Endothelial cell of umbilical vein (primary cell): ENCODE measurements around the gene NOP9. TPM values are rescaled to one million over a fixed set of nuclear protein-coding genes. Genes with fewer than 3 reads are reported as not detected.

Experiments
- BruUV-seq: library from RNA; stranded (reverse); fragments of 400-500 nt; replicated peaks from 2 replicates; lab custom pipeline; 2021; lab: Mats Ljungman, UMichigan
- CTCF ChIA-PET: fragments of 300-600, 350-600 bp; sonication (Branson Sonifier 250); formaldehyde crosslinking; loops from one replicate; lab custom pipeline; 2021; ENCODE audit warnings: antibody characterized with exemption, inconsistent platforms; lab: Charles Lee
- POLR2A ChIA-PET: fragments of 300-600, 350-600 bp; sonication (Branson Sonifier 250); formaldehyde crosslinking; loops from one replicate; lab custom pipeline; 2021; ENCODE audit warnings: antibody characterized with exemption, inconsistent platforms; lab: Charles Lee
- DNase-seq: peaks from one replicate; pipeline ENCODE4 v3.0.0-alpha.2; 2011; ENCODE audit warnings: low read depth, low spot score
- FAIRE-seq: peaks from 2 replicates; lab custom pipeline; 2011; peaks lifted over from hg19 to GRCh38; lab: Jason Lieb, UNC
- H2AFZ ChIP-seq: 2 replicates; pipeline ENCODE4 v1.6.0; 2012; ENCODE audit warnings: low read depth, low read length, control low read depth, inconsistent platforms
- H3K27ac ChIP-seq: 2 replicates; pipeline ENCODE4 v1.5.1; 2011; ENCODE audit warnings: low read depth, mild to moderate bottlenecking, control low read depth, low read length, moderate library complexity; ENCODE audit not compliant: insufficient read depth
- H3K27me3 ChIP-seq, 2 experiments: 2 replicates each; pipeline versions ENCODE4 v1.6.0 to v1.6.1; 2011; ENCODE audit warnings: low read length in 2 of 2, mixed read lengths in 1 of 2; ENCODE audit not compliant: control insufficient read depth in 2 of 2, insufficient read depth in 2 of 2
- H3K36me3 ChIP-seq, 2 experiments: 2 replicates in 1 of 2; 3 replicates in 1 of 2; pipeline ENCODE4 v1.5.1; 2011; ENCODE audit warnings: low read length in 2 of 2, mild to moderate bottlenecking in 1 of 2, moderate library complexity in 1 of 2; ENCODE audit not compliant: control insufficient read depth in 2 of 2, insufficient read depth in 2 of 2; ENCODE audit errors: extremely low read depth in 1 of 2
- H3K4me1 ChIP-seq: 3 replicates; pipeline ENCODE4 v1.5.1; 2011; ENCODE audit warnings: mild to moderate bottlenecking, low read length; ENCODE audit not compliant: control insufficient read depth, insufficient read depth; ENCODE audit errors: extremely low read depth
- H3K4me2 ChIP-seq: 2 replicates; pipeline ENCODE4 v1.6.1; 2011; ENCODE audit warnings: low read length, control low read depth, mixed read lengths; ENCODE audit not compliant: insufficient read depth
- H3K4me3 ChIP-seq, 3 experiments: fragments of 200-600 bp in 1 of 3; sonication (generic), shearing (Covaris generic) in 1 of 3; replicated peaks in 1 of 3; 2 replicates each; pipeline ENCODE4 v1.5.1; 2011 to 2016; ENCODE audit warnings: control low read depth in 3 of 3, low read length in 3 of 3, mild to moderate bottlenecking in 2 of 3, inconsistent platforms in 1 of 3, low read depth in 1 of 3, moderate library complexity in 1 of 3; ENCODE audit not compliant: insufficient read depth in 1 of 3
- H3K79me2 ChIP-seq: 2 replicates; pipeline ENCODE4 v1.6.0; 2012; ENCODE audit warnings: low read length, inconsistent platforms; ENCODE audit not compliant: control insufficient read depth, insufficient read depth
- H3K9ac ChIP-seq: replicated peaks from 2 replicates; pipeline ENCODE3; 2011; ENCODE audit warnings: low read length, control low read depth; ENCODE audit not compliant: insufficient read depth; ENCODE audit errors: extremely low read depth
- H3K9me1 ChIP-seq: replicated peaks from 3 replicates; pipeline ENCODE4 v1.6.0; 2011; ENCODE audit warnings: mild to moderate bottlenecking, low read length; ENCODE audit not compliant: control insufficient read depth, insufficient read depth; ENCODE audit errors: extremely low read depth
- H3K9me3 ChIP-seq: replicated peaks from 2 replicates; pipeline ENCODE4 v1.5.1; 2012; ENCODE audit warnings: low read length, inconsistent platforms; ENCODE audit not compliant: control insufficient read depth, insufficient read depth
- H4K20me1 ChIP-seq: replicated peaks from 2 replicates; pipeline ENCODE3; 2011; ENCODE audit warnings: mild to moderate bottlenecking, low read length; ENCODE audit not compliant: control insufficient read depth, insufficient read depth; ENCODE audit errors: extremely low read depth
- CTCF ChIP-seq, 2 donors: IDR thresholded peaks; 1 replicate in 1 of 2; 2 replicates in 1 of 2; pipeline ENCODE4 v1.5.1; 2011; ENCODE audit warnings: low read length in 2 of 2, mild to moderate bottlenecking in 2 of 2, moderate library complexity in 2 of 2, control low read depth in 1 of 2, inconsistent platforms in 1 of 2, low read depth in 1 of 2; ENCODE audit not compliant: insufficient read depth in 1 of 2; ENCODE audit errors: extremely low read depth in 1 of 2
- EZH2 ChIP-seq: IDR thresholded peaks from 2 replicates; pipeline ENCODE4 v1.6.1; 2012; ENCODE audit warnings: borderline replicate concordance, low read depth, mild to moderate bottlenecking, moderate library complexity, low read length, inconsistent platforms; ENCODE audit not compliant: severe bottlenecking
- FOS ChIP-seq: IDR thresholded peaks from 2 replicates; pipeline ENCODE4 v1.6.1; 2011; ENCODE audit warnings: mild to moderate bottlenecking, low read length, moderate library complexity, borderline replicate concordance; ENCODE audit not compliant: insufficient read depth
- GATA2 ChIP-seq: IDR thresholded peaks from 2 replicates; pipeline ENCODE4 v1.7.0; 2011; ENCODE audit warnings: low read depth, mild to moderate bottlenecking, moderate library complexity, mixed read lengths, low read length; ENCODE audit not compliant: insufficient read length, insufficient read depth
- JUN ChIP-seq: IDR thresholded peaks from 2 replicates; pipeline ENCODE4 v1.6.1; 2011; ENCODE audit warnings: borderline replicate concordance, low read depth; ENCODE audit not compliant: insufficient read length, insufficient read depth
- MAX ChIP-seq: IDR thresholded peaks from 2 replicates; pipeline ENCODE4 v1.6.1; 2011; ENCODE audit not compliant: insufficient read depth, insufficient read length
- MYC ChIP-seq: IDR thresholded peaks from one replicate; pipeline ENCODE4 v1.6.1; 2011; ENCODE audit warnings: mild to moderate bottlenecking, low read depth, low read length
- POLR2A ChIP-seq: IDR thresholded peaks from 2 replicates; pipeline ENCODE4 v1.6.1; 2012; ENCODE audit warnings: low read depth, mild to moderate bottlenecking, control low read depth, low read length
- POLR2AphosphoS5 ChIP-seq: IDR thresholded peaks from 2 replicates; pipeline ENCODE4 v1.6.1; 2012; ENCODE audit warnings: low read depth, mild to moderate bottlenecking, control low read depth, low read length, moderate library complexity; ENCODE audit not compliant: insufficient read depth
- dilution Hi-C: fragments of 300-500 bp; cut with MboI; formaldehyde crosslinking; loops from one replicate; pipeline ENCODE4 v1.15.0; 2019; ENCODE audit warnings: low sequenced_read_pairs; ENCODE audit not compliant: extremely low pct_ligation_motif_present
- intact Hi-C: fragments of 100-400 bp; cut with micrococcal nuclease; formaldehyde crosslinking; loops from one replicate; pipeline ENCODE4 v1.10.0; 2022
- polyA plus RNA-seq, 4 experiments: library from polyadenylated mRNA; depleted of rRNA in 3 of 4; stranded (reverse) in 3 of 4; unstranded in 1 of 4; fragments of >200 nt; gene quantifications; 2 replicates each; pipeline versions ENCODE4 v1.2.1 to v1.2.3, GENCODE V29; 2011 to 2012; ENCODE audit warnings: missing spikeins in 1 of 4
- total RNA-seq: library from RNA; stranded (reverse); gene quantifications from 2 replicates; pipeline ENCODE4 v1.2.3, GENCODE V29; 2021

NOP9 gene
- total and polyA plus RNA-seq, 2 donors (not counting 3 experiments of a cell fraction or from before 2014, with no cell fraction given), result 16.2 to 31.0 TPM

- Histone ChIP-seq H3K36me3 (peaks cover 2 to 18% of the 10 kb centered on the region in 2 experiments), H3K4me1 (no peaks in the 10 kb centered on the region), H3K9me1 (no peaks in the 10 kb centered on the region), H2AFZ (no peak overlapping the region), H3K27me3 (no peaks in the 10 kb centered on the region), H3K79me2 (no peaks in the 10 kb centered on the region), H3K27ac (no peak overlapping the region), H4K20me1 (no peaks in the 10 kb centered on the region), H3K9ac (no peak overlapping the region), H3K9me3 (no peaks in the 10 kb centered on the region), H3K4me3 (no peak overlapping the region), H3K4me2 (no peak overlapping the region)
- DNase-seq, result no peak
- dilution Hi-C loops, result no loop called here
- POLR2A ChIA-PET, result no interaction called here
- no TSS peak for BruUV-seq
- FAIRE-seq, result no peak
- intact Hi-C loops, result no loop called here
- TF ChIP-seq JUN (no peak), CTCF (IDR thresholded peaks at IDR 0.05; ENCODE audit: extremely low read depth in 1 of 2, insufficient read depth in 1 of 2, low read depth in 1 of 2, low read length in 2 of 2) (no peak), MYC (no peak), POLR2A (no peak), MAX (no peak), GATA2 (no peak), EZH2 (no peak), POLR2AphosphoS5 (no peak), FOS (no peak)
- CTCF ChIA-PET, result interaction anchor here (0.7 to 1.7 kb wide), 2 partner anchors 32 to 49 kb away, joined by 4 read pairs; partner anchors contain the start of gene MDP1
Measured at GRCh38 chr14:24264298-24264697, 35.4 kb upstream of the NOP9 start.
